HG02973 (cell line): ENCODE data around the gene MMP26.

ENCODE experiments used
- ATAC-seq: cut with Tn5 transposase; IDR thresholded peaks from one replicate; pipeline ENCODE4 v1.9.1; 2021; ENCODE audit warnings: moderate library complexity; ENCODE audit not compliant: unreplicated experiment

MMP26 gene

DNA sequence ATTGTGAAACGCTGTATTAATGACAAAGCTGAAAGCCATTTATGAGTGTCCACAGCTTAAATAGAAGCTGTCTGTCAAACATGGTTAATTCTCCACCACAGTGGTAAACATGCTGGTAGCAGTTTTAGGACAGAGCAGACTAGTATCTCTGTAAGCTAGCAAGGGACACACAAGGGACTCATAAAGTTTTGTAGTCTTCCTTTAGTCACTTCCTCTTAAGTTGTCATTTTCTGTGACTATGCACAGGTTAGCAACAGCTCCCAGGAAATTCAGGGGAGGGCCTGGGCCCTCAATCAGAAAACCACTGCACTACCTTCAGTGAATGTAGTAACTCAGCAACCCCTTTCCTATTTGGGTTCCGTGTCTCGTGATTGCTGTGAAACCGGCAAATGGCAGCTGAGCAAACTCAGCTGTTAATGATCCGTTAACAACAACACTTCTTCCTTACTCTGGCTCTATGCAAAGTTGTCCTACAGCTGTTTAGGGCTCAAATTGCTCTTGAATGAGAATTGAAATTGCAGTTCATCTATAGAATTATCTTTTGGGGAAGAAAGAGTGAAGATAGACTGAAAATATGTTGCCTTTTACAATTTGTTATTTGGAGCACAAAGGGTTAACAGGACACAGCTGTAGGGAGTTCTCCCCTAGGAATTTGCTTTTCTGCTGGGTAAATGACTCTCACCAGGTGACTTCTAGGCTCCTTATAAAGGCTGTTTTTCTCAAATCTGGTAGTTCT, at the start of gene MMP26:
Gene MMP26 (plus strand): TSS at position 731 of the 736 bp plus-strand sequence.
- no peak for ATAC-seq

DNA sequence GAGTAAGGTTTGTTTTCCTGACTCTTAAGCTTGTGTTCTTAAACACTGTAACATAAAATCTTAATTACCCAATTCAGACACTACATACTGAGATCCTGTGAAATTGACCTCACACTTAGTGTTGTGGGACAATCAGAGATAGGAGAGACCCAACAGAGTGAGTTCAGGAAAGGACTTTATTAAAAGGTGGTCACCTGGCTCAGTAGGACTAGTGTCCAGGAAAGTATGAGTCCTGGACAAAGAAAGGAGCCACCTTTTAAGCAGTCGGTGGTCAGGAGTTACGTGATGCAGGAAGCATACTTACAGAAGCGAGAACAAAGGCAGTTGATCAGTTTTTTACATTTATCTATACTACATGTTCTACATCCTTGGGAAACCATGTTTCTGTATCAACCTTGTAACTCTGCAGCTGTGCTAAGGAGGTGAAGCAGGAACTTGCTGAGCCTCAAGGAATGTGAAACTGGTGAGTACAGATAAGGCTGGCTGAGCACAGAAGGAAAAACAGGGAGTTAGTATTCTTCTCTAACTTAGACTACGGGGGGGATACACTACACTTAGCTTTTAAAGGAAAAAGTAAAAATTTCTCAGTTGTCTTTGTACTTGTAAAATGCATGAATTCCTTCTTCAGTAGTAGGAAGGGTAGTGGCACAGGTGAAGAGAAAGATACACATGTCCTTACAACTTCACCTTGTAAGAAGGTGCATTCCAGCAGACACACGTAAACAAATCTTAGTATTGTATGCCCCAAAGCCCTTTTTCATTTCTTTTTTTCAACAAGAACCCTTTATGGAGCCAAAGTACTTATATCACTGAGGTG, 45.7 kb upstream of the MMP26 start:
- ATAC-seq: no peak

DNA sequence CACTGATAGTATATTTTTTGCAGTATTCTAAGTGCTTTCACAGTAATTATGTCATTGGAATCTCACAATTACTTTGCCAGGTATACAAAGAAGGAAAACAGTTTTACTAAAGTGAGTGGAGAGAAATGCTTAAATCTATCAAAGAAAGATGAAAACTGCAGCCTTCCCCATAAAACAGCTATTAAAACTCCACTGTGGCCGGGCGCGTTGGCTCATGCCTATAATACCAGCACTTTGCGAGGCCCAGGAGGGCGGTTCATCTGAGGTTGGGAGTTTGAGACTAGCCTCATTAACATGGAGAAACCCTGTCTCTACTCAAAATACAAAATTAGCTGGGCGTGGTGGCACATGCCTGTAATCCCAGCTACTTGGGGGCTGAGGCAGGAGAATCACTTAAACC, 41.7 kb upstream of the MMP26 start:
- ATAC-seq: no peak

DNA sequence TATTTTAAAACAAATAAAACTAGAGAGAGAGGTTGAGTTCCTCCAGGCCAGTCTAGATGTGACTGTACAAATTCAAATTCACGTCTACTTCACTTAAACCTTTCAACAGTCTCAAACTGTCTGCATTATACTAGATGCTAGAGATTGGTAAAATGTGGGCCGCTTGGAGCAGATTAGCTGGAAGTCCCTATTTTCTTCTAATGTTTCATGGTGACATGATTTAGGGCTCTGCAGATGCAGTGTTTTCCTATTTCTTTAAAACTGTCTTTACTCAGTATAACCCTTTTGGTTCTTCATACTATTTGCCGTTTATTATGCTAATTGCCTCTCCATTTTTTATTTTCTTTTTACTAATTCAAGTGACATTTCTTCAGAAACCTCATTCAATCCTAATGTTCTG, 40.4 kb upstream of the MMP26 start:
- ATAC-seq: no peak

DNA sequence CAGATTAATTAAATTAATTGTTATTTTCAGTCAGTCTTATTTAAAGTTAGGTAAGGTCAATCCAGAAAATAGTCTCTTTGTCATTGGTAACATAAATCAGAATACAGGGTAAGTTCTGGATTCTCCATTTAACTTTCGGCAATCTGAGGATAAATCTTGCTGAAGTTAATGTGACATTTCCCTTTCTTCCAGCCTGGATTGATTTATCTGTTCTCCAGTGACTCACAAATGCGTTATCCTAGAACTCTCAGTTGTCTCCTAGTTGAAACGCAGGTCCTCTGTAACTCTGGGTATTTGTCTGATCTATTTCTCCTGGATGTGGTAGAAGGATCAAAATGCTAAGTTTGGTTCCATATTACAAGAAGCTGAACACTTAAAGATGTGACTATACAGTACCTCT, 39.8 kb upstream of the MMP26 start:
- ATAC-seq: no peak

DNA sequence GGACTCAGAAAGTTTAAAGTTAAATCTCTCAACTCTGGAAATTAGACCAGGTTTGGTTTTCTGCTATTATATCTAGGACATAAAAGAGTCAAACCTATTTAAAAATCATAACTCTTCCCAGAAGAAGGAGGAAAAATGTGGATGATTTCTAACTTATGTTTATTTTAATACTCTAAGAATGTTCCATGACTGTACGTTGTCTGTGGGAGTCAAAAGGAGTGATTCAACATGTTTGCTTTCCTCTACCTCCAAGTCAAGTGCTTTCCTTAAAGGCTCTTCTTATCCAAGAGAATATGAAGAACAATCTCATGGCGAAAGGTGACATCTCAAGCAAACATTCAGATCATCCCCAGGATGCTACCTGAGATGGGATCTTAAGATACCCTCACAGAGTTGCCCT, 39.2 kb upstream of the MMP26 start:
- ATAC-seq: no peak

DNA sequence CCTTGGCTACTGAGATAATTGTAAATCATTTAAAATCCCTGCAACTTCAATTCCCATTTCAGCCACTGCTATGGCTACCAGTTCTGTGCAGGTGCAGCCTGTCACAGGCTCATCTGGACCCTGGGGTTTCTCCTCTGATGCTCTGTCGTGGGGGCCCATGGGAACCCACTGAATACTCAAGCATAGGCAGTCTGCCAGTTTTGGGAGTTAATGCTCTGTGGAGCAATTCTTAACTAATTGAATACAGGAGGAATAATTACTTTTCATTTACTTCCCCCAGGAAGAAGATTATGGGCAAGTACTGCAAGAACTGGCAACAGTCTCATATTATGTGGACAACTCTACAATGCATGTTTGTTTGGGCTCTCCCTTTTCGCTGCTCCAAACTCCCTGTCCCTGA, 32.8 kb upstream of the MMP26 start:
- no peak for ATAC-seq

DNA sequence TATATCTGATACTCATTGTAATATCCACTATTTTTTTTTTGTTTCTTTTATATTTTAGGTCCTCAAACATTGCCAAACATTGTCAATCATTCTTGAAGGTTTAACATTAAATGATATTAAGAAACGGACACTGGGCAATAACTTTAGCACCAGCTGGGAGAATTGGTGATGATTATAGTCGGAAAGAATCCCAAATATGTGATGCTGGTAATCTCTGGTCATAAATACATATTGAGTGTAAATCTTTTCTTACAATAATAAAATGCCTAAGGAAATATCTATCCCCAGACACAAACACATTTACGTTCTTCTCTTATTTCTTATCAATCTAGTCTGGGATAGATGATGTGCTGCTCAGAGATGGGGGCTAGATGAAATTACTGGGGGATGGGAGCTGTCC, 32.1 kb upstream of the MMP26 start:
- ATAC-seq: no peak

DNA sequence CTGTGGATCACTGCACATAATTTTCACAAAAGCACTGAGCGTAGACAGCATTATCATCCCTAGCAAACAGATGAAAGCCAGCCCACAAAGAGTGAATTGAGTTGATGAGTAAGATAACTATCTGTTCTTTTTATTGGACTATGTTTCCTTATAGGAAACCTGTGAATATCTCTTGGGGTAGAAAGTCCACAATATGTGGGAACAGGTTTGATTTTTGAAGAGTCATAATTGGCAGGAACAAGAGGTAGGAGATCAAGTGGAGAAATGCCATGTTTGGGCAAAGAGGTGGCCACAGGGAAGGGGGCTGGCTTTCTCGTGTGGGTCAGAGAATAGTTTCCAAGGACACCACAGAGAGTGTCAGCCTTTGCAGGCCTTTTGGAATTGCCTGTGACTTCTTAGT, 30.8 kb upstream of the MMP26 start:
- ATAC-seq: no peak

DNA sequence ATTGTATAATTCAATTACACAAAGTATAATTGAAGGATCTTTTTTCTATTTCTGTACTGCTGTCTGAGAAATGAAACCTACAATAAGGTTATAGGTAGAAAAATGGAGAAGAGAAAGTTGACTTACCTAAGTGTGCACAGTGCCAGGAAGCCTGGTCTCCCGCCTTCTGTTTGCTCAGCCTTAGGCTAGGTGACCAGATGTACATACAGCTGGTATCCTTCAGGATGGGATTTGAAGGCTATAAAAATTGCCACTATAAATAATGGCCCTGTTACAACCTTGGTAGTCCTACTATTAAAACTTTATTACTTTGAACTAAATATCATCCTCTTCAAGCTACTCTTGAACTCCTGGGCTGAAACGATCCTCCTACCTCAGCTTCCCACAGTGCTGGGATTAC, 26.6 kb upstream of the MMP26 start:
- no peak for ATAC-seq

DNA sequence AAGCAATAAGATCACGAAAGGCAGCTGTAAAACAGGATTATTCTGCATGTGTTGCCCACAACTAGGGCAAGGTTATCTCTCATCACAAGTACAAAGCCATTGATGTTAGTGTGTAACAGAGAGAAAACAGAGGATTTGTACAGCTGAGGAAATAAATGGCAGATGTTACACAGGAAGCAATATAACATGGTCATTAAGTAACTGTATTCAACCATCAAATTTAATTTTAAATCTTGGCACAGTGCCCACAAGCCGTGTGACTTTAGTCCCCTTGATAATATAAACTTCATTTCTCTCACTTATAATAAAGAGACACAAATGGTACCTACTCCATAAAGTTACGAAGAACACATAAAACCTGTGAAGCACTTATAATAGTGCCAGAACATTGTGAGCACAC, 24.2 kb upstream of the MMP26 start:
- ATAC-seq: no peak

DNA sequence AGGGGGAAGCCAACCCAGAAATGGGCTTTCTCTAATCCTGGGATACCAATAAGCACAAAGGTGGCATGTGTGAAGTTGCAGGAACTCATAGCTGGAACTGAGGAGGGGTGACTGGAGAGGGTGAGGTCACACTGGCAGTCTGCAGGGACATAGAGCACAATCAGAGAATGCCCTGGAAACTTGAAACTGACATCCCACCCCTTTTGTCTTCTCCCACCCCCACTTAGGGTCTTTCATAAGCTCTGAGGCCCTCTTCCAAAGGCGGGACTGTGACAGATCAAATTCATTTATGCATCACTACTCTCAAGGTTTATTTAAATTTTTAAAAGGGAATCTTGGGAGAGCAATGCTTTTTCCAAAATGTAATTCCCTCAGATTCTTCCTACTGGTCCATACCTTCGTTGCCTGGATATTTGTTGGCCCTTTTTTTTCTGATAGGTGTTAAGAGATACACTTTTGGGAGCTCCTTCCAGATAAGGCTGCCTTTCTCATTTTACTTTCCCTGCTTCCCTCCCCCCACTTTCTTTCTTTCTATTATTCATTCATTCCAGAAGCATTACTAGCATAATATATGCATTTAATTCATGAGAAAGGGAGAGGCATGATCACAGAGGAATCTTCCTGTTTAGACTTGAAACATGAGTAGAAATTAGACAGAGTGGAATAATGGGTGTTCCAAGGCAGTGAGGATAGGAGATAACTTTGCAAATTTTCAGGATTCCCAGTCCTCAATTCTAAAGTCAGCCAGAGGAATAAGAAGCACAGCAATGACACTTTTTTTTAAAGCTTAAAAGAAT, 21.8 kb upstream of the MMP26 start:
- ATAC-seq: no peak

DNA sequence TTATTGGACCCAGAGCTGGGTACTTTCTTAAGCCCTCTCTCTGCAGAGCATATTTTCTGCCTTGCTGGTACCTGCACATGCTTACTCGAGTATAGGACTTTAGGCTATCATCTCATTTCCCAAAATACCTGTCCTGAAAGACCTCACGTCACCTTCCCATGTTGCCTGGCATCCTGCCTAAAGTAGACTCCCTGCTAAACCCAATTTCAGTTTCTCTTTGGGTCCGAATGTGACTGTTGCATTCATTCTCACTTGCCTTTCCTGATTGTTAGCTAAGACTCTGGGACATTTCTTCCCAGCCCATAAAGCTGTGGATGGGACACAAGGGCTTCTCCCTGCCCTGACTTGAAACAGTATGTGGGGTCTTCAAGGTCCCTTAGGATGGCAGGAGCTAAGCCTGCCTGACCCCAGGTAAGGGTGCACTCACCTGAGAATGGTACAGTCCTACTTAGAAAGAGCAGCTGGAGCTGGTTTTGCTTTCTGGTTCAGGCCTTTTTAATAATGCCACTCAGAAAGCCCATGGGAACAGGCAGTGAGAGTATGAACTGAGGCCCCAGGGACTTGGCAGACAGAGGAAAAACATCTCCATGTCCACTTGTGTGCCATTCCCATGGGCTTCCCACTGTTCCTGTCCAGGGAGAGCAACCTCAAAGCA, 19.8 kb upstream of the MMP26 start:
- no peak for ATAC-seq

DNA sequence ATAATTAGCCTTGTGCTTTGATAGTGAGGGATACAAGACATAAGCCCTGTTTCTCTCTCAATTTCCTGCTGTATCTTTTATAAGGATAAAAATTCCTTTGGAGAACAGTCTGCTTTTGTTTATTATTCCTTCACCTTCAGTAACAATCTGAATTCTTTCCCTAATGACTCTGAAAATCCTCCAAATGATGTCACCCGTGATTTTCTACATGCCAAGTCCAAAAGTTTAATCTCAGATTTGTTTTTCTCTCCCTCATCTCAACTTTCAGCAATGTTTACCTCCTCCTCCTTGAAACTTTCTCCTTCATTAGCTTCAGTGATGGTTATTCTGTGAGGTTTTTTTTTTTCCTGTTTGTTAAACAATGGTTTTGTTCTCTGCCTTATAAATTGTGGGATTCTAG, 9.1 kb upstream of the MMP26 start:
- ATAC-seq: no peak

DNA sequence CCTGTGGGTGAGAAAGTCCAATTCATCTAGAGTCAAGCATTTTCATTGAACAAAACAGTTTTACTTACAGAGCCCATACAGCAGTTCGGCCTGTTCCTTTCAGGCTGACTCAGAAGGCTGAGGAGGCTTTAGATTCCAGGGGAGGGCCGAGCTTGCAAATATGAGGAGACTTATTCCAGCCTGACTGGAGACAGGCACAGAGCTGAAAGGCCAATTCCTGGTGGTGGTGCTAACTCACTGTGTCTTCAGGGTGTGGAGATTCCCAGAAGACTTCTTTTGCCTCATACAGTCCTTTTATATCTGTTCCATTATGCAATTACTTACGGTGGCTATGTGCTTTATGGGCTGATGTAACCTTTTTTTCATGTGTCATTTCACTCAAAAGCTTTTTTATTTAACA, 7.0 kb upstream of the MMP26 start, which contains the start of gene OR51E2:
Gene OR51E2 (minus strand): TSS at position 269 of the 400 bp plus-strand sequence. CDS start 15,142 bp downstream, outside the sequence.
- ATAC-seq: no peak

DNA sequence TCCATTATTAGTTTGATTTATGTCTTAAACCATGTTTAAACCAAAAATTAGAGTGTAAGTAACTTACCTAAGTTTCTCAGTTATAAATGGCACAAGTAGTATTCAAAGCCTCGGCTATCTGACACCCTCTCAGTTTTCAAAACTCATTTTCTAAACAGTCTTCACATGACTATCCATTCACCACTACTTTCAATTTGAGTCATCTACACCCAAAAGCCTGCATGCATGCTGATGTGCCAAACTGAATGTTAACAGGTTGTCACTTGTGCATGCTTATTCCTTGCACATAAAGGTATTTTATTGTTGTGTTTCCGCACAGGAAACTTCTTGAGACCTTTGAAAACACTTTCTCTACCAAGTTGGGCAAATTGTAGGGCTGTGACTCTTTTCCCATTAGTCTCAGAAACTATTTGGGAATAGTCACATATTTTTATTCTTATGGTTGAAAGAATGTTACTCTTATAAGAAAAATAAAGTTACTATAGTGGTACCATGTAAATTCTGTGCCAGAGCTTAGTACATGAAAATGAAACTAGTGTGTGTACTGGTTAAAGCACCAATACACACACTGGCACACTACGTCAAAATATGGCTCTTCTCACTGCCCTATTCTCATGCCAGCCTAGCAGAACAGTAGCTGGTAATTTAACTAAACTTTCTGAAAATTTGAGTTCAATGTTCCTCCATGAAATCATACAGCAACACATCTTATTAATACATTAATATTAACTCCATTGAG, 4.7 kb upstream of the MMP26 start:
- peak; percentile 83 for ATAC-seq

DNA sequence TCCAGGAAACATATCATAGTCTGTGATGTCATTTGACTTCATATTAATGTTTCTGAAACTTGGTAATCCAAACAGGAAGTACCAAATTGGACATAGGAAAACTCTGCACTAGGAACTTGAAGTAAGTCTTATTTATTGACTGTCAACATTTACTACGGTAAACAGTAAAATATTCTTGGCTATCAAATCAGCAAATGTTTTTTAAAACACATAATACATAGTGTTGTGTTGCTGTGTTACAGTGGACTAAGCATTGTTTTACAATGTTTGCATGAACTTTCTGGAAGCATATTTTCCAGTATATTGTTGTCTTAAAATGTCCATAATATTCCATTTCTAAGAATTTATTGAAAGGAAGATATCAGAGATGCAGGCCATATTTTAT, 4.2 kb upstream of the MMP26 start:
- no peak for ATAC-seq

DNA sequence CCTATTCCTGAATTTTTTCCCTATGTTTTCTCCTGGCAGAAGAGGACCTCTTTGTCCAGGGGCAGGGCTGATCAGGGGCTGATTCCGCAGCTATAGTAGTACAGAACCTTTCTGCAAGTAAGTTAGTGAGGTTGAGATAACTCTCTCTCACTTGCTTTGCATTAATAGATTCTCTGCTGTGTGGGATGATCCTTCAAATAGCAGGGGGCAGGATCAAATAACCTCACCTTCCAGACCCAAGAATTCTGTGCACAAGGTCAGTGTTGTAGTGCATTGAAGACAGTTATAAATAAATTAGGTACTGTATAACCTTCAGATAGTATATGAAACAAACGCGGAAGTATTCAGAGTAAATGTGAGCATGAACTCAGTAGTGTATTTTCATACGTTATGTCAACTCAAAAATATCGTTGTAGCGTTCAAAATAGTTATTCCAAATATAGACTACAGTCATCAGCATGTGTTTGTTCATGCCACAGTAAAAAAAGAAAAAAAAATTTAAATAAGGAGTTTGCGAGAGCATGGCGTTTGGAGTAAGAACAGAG, 278 bp downstream of the MMP26 start:
- no peak for ATAC-seq

DNA sequence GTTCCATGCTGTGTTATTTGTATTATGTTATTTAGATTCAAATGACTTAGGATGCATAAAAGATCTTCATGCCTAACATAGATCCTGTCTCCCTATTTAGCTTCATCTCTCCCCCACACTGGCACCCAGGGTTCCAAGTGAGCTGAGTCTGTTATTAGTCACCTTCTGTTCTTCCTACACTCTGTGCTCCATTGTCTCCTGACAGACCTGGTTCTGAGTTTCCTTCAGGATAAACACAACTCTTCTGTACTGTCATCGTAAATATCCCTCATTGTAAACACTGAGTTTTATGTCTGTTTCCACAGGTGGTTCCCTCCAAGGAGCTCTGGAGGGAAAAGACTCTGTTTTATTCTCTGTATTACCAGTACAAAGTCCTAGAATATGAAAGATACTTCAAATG, 8.7 kb downstream of the MMP26 start:
- ATAC-seq: no peak

DNA sequence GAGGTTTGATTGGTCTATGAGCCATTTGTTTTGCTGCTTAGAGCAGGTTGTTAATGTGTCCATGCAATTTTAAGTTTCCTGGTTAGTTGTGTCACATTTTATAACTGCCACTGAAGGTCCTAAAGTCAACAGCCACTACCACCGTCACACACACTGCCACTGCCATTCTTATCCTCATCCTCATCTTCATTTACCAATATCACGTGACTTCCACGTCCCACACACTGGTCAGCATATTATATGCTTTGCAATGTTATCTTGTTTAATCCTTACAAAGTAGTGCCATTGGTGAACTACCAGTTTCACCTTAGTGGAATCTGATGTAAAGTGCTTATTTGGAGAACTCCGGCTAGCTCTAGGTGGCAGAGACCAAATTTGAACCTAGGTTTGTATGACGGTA, 9.7 kb downstream of the MMP26 start:
- ATAC-seq: no peak
